ENCODE results near the gene SHISA9.

- TF ChIP-seq CTCF (IDR thresholded peaks at IDR 0.05) (no peak), REST (IDR thresholded peaks at IDR 0.05) (no peak), BHLHE40 (IDR thresholded peaks at IDR 0.05; ENCODE audit: low read depth, low read length) (no peak), EP300 (IDR thresholded peaks at IDR 0.05) (no peak), RFX5 (IDR thresholded peaks at IDR 0.05) (no peak), RAD21 (conservative IDR thresholded peaks at IDR 0.05 in 1 of 2, IDR thresholded peaks at IDR 0.05 in 1 of 2) (no peak), CBX2 (IDR thresholded peaks at IDR 0.05; ENCODE audit: borderline replicate concordance, low read depth) (no peak), ELK1 (IDR thresholded peaks at IDR 0.05; ENCODE audit: low read depth, low read length) (no peak), POLR2A (IDR thresholded peaks at IDR 0.05; ENCODE audit: low read length) (no peak), USF2 (IDR thresholded peaks at IDR 0.05) (no peak), MYC (IDR thresholded peaks at IDR 0.05; ENCODE audit: borderline replicate concordance, low read length) (no peak), PHF8 (IDR thresholded peaks at IDR 0.05; ENCODE audit: borderline replicate concordance, low read depth) (no peak)
Measured at GRCh38 chr16:13100970-13101369, 199.6 kb downstream of the SHISA9 start.

Measured in A549 (cell line).